H9 (cell line): Measurements from ENCODE around the gene WDR44. TPM values are rescaled to one million over a fixed set of nuclear protein-coding genes. Genes with fewer than 3 reads are reported as not detected.

Experiments used
- DNase-seq: peaks from one replicate; pipeline ENCODE4 v3.0.0-alpha.2; 2017
- H2AFZ ChIP-seq: one replicate; pipeline ENCODE4 v1.6.1; 2013; ENCODE audit warnings: mild to moderate bottlenecking, low read length, control low read depth, moderate library complexity
- H2AK5ac ChIP-seq: 2 replicates; pipeline ENCODE4 v1.6.1; 2013; ENCODE audit warnings: low read length, control low read depth, mixed read lengths; ENCODE audit not compliant: insufficient read length
- H2BK120ac ChIP-seq: one replicate; pipeline ENCODE4 v1.6.1; 2013; ENCODE audit warnings: low read depth, mild to moderate bottlenecking, low read length, control low read depth, inconsistent platforms; ENCODE audit not compliant: poor library complexity, severe bottlenecking
- H2BK12ac ChIP-seq: 2 replicates; pipeline ENCODE4 v1.6.1; 2013; ENCODE audit warnings: low read length, control low read depth, mixed read lengths, low read depth; ENCODE audit not compliant: insufficient read length
- H2BK15ac ChIP-seq: 2 replicates; pipeline ENCODE4 v1.6.1; 2013; ENCODE audit warnings: low read depth, low read length, control low read depth
- H2BK20ac ChIP-seq: one replicate; pipeline ENCODE4 v1.6.1; 2013; ENCODE audit warnings: low read depth, mild to moderate bottlenecking, low read length, control low read depth, inconsistent platforms; ENCODE audit not compliant: poor library complexity, severe bottlenecking
- H2BK5ac ChIP-seq: 2 replicates; pipeline ENCODE4 v1.6.1; 2013; ENCODE audit warnings: low read length, control low read depth, mixed read lengths; ENCODE audit not compliant: insufficient read length
- H3K14ac ChIP-seq: 2 replicates; pipeline ENCODE4 v1.6.1; 2013; ENCODE audit warnings: low read length, control low read depth; ENCODE audit not compliant: insufficient read depth
- H3K18ac ChIP-seq: 2 replicates; pipeline ENCODE4 v1.6.1; 2013; ENCODE audit warnings: low read depth, mild to moderate bottlenecking, mixed read lengths, low read length, control low read depth; ENCODE audit not compliant: insufficient read length
- H3K23ac ChIP-seq: 2 replicates; pipeline ENCODE4 v1.6.1; 2013; ENCODE audit warnings: low read length, control low read depth, mixed read lengths, low read depth; ENCODE audit not compliant: insufficient read length
- H3K23me2 ChIP-seq: 2 replicates; pipeline ENCODE4 v1.6.1; 2013; ENCODE audit warnings: low read depth, mild to moderate bottlenecking, mixed read lengths, low read length, control low read depth; ENCODE audit not compliant: insufficient read length, poor library complexity, severe bottlenecking
- H3K27ac ChIP-seq: 2 replicates; pipeline ENCODE4 v1.5.1; 2013; ENCODE audit warnings: low read length, control low read depth, mixed read lengths, low read depth; ENCODE audit not compliant: insufficient read length
- H3K27me3 ChIP-seq: 2 replicates; pipeline ENCODE4 v1.6.1; 2013; ENCODE audit warnings: low read length, control low read depth, inconsistent platforms; ENCODE audit not compliant: insufficient read depth
- H3K4ac ChIP-seq: 2 replicates; pipeline ENCODE4 v1.6.1; 2013; ENCODE audit warnings: low read depth, mild to moderate bottlenecking, control low read depth, inconsistent platforms, low read length, moderate library complexity
- H3K4me1 ChIP-seq: 2 replicates; pipeline ENCODE4 v1.6.1; 2013; ENCODE audit warnings: low read length, control low read depth, inconsistent platforms; ENCODE audit not compliant: insufficient read depth
- H3K4me2 ChIP-seq: 2 replicates; pipeline ENCODE4 v1.6.1; 2013; ENCODE audit warnings: low read length, control low read depth, mixed read lengths; ENCODE audit not compliant: insufficient read length, insufficient read depth
- H3K56ac ChIP-seq: 2 replicates; pipeline ENCODE4 v1.6.1; 2013; ENCODE audit warnings: low read depth, mild to moderate bottlenecking, mixed read lengths, low read length, control low read depth; ENCODE audit not compliant: insufficient read length
- H3K79me1 ChIP-seq: 2 replicates; pipeline ENCODE4 v1.6.1; 2013; ENCODE audit warnings: low read depth, mild to moderate bottlenecking, moderate library complexity, low read length, control low read depth, inconsistent platforms; ENCODE audit not compliant: insufficient read depth, poor library complexity, severe bottlenecking
- H3K79me2 ChIP-seq: 2 replicates; pipeline ENCODE4 v1.6.1; 2013; ENCODE audit warnings: low read length, control low read depth, inconsistent platforms; ENCODE audit not compliant: insufficient read depth
- H3K9ac ChIP-seq: 2 replicates; pipeline ENCODE4 v1.6.1; 2013; ENCODE audit warnings: low read length, control low read depth, mixed read lengths; ENCODE audit not compliant: insufficient read length; ENCODE audit errors: extremely low read depth
- H3K9me3 ChIP-seq: one replicate; pipeline ENCODE4 v1.6.1; 2013; ENCODE audit warnings: low read depth, low read length, inconsistent platforms; ENCODE audit not compliant: control insufficient read depth
- H3T11ph ChIP-seq: one replicate; pipeline ENCODE4 v1.6.1; 2013; ENCODE audit warnings: mild to moderate bottlenecking, low read length, control low read depth, inconsistent platforms
- H4K20me1 ChIP-seq: one replicate; pipeline ENCODE4 v1.6.1; 2013; ENCODE audit not compliant: control insufficient read depth, insufficient read length, insufficient read depth
- H4K5ac ChIP-seq: 2 replicates; pipeline ENCODE4 v1.6.1; 2013; ENCODE audit warnings: low read depth, mild to moderate bottlenecking, mixed read lengths, low read length, control low read depth; ENCODE audit not compliant: insufficient read length
- H4K8ac ChIP-seq: replicated peaks from 2 replicates; pipeline ENCODE4 v1.6.1; 2013; ENCODE audit warnings: low read length, control low read depth, mixed read lengths, low read depth; ENCODE audit not compliant: insufficient read length
- H4K91ac ChIP-seq: 2 replicates; pipeline ENCODE4 v1.6.1; 2013; ENCODE audit warnings: low read depth, mild to moderate bottlenecking, moderate library complexity, mixed read lengths, low read length, control low read depth; ENCODE audit not compliant: insufficient read length
- H3K27ac Mint-ChIP-seq, 3 experiments: 2 replicates in 2 of 3; 3 replicates in 1 of 3; pipeline ENCODE4 v1.8.0; 2020 to 2021; ENCODE audit warnings: mixed read lengths in 3 of 3, mild to moderate bottlenecking in 1 of 3, moderate library complexity in 1 of 3
- H3K27me3 Mint-ChIP-seq: 2 replicates; pipeline ENCODE4 v1.8.0; 2021; ENCODE audit warnings: low read depth, mild to moderate bottlenecking, moderate library complexity, mixed read lengths
- H3K36me3 Mint-ChIP-seq, 3 experiments: 2 replicates in 2 of 3; 3 replicates in 1 of 3; pipeline ENCODE4 v1.8.0; 2020 to 2021; ENCODE audit warnings: low read depth in 3 of 3, mixed read lengths in 3 of 3; ENCODE audit not compliant: insufficient read depth in 1 of 3
- H3K4me1 Mint-ChIP-seq, 2 experiments: 2 replicates each; pipeline ENCODE4 v1.8.0; 2020; ENCODE audit warnings: mixed read lengths in 2 of 2
- H3K4me3 Mint-ChIP-seq, 2 experiments: 2 replicates in 1 of 2; 3 replicates in 1 of 2; pipeline ENCODE4 v1.8.0; 2020 to 2021; ENCODE audit warnings: mild to moderate bottlenecking in 2 of 2, mixed read lengths in 2 of 2, moderate library complexity in 1 of 2
- H3K9me3 Mint-ChIP-seq, 2 experiments: 2 replicates in 1 of 2; 3 replicates in 1 of 2; pipeline ENCODE4 v1.8.0; 2020; ENCODE audit warnings: mild to moderate bottlenecking in 2 of 2, mixed read lengths in 2 of 2, moderate library complexity in 1 of 2
- WGBS: extraction: QIAGEN DNeasy Blood & Tissue Kit; methylation state at CpG from one replicate; pipeline ENCODE4 v1.1.7; 2013; ENCODE audit warnings: missing lambda C conversion rate, low lambda C conversion rate, mixed read lengths; ENCODE audit not compliant: insufficient read length; ENCODE audit errors: extremely low coverage; 5-methylcytosine and 5-hydroxymethylcytosine counted together
- total RNA-seq: library from RNA; stranded (reverse); gene quantifications from 2 replicates; pipeline ENCODE4 v1.2.1, GENCODE V29; 2021
- TF ChIP-seq, protein P1 (sequence below): fragments of 200-600 bp; sonication (generic); conservative IDR thresholded peaks from 3 replicates; pipeline ENCODE4 v1.8.0; 2021; ENCODE audit warnings: antibody characterized with exemption, mild to moderate bottlenecking

WDR44 gene
- total RNA-seq, 1 experiment from 2014 or later = 29.6 TPM

DNA sequence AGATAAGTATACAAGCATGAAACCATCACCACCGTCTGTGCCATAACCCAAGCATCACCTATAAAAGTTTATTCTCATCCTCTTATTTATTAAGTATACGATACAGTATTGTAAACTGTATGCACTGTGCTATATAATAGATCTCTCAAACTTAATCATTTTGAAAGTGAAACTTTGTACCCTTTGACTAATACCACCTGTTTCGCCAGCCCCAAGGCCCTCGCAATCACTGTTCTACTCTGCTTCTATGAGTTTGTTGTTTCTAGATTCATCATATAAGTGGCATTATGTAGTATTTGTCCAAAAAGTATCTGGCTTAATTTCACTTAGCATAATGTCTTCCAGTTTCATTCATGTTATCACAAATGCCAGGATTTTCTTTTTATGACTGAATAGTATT is 77.7 kb downstream of the WDR44 start:
- H3K18ac ChIP-seq = no peak overlapping the region
- H2AFZ ChIP-seq = no peak overlapping the region
- Mint-ChIP-seq H3K4me1 (peaks cover 11 to 16% of the 10 kb centered on the region in 2 experiments), H3K9me3 (no peaks in the 10 kb centered on the region), H3K36me3 (peaks cover 13 to 38% (median 15%) of the 10 kb centered on the region in 3 experiments; a peak in 6 of 7 replicates), H3K4me3 (no peak overlapping the region), H3K27ac (no peak overlapping the region), H3K27me3 (no peaks in the 10 kb centered on the region; the same call in 1 of the 2 replicates)
- no peak overlapping the region for H3K4me2 ChIP-seq
- no peaks in the 10 kb centered on the region for H3K79me1 ChIP-seq
- no peak overlapping the region for H3K27ac ChIP-seq
- no peak overlapping the region for H3K9ac ChIP-seq
- H3K14ac ChIP-seq = no peak overlapping the region
- no peak for DNase-seq
- H3K9me3 ChIP-seq = no peaks in the 10 kb centered on the region
- H2BK20ac ChIP-seq = no peak overlapping the region
- H3K23ac ChIP-seq = no peak overlapping the region
- H4K91ac ChIP-seq = no peak overlapping the region
- H3K4me1 ChIP-seq = no peaks in the 10 kb centered on the region
- H2BK5ac ChIP-seq = no peak overlapping the region
- H3K23me2 ChIP-seq = no peaks in the 10 kb centered on the region
- H2AK5ac ChIP-seq = no peak overlapping the region
- H2BK15ac ChIP-seq = no peak overlapping the region
- no peak overlapping the region for H3T11ph ChIP-seq
- no peak overlapping the region for H3K4ac ChIP-seq
- TF ChIP-seq, protein P1, sequence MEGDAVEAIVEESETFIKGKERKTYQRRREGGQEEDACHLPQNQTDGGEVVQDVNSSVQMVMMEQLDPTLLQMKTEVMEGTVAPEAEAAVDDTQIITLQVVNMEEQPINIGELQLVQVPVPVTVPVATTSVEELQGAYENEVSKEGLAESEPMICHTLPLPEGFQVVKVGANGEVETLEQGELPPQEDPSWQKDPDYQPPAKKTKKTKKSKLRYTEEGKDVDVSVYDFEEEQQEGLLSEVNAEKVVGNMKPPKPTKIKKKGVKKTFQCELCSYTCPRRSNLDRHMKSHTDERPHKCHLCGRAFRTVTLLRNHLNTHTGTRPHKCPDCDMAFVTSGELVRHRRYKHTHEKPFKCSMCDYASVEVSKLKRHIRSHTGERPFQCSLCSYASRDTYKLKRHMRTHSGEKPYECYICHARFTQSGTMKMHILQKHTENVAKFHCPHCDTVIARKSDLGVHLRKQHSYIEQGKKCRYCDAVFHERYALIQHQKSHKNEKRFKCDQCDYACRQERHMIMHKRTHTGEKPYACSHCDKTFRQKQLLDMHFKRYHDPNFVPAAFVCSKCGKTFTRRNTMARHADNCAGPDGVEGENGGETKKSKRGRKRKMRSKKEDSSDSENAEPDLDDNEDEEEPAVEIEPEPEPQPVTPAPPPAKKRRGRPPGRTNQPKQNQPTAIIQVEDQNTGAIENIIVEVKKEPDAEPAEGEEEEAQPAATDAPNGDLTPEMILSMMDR = no peak
- H4K8ac ChIP-seq = no peak overlapping the region
- no peak overlapping the region for H3K56ac ChIP-seq
- no peak overlapping the region for H4K5ac ChIP-seq
- H4K20me1 ChIP-seq = no peaks in the 10 kb centered on the region
- no CpG with 5 or more reads among the region's 4 CpGs for WGBS
- H3K79me2 ChIP-seq = no peaks in the 10 kb centered on the region
- no peak overlapping the region for H2BK120ac ChIP-seq
- H2BK12ac ChIP-seq = no peak overlapping the region
- H3K27me3 ChIP-seq = no peaks in the 10 kb centered on the region
